Ovary (tissue), 3 donors: ENCODE data around the gene GPR150.

Experiments used
- CTCF ChIP-seq, 3 donors: fragments of 450-650 bp in 2 of 3; fragments of 200-600 bp in 1 of 3; IDR thresholded peaks; one replicate each; pipeline versions ENCODE4 v1.5.1 to v1.8.0; 2016 to 2022; ENCODE audit warnings: antibody characterized with exemption in 3 of 3, mild to moderate bottlenecking in 1 of 3
- EP300 ChIP-seq: sonication (generic); formaldehyde crosslinking; IDR thresholded peaks from one replicate; pipeline ENCODE4 v1.6.1; 2017; ENCODE audit warnings: antibody characterized with exemption
- donor health status: DM: no; HTN: no; CAD: no.

- TF ChIP-seq CTCF (IDR thresholded peaks at IDR 0.05) (no peak), EP300 (no peak)
Measured at GRCh38 chr5:95619514-95620029, 315 bp upstream of the GPR150 start.
